Mesendoderm (in vitro differentiated cells): Measurements from ENCODE around the gene DNAJB8.

Source experiments
- DNase-seq: peaks from one replicate; pipeline ENCODE4 v3.0.0; 2013
- H2AK5ac ChIP-seq: 2 replicates; pipeline ENCODE4 v1.6.1; 2013; ENCODE audit warnings: low read length, inconsistent platforms
- H2BK120ac ChIP-seq: 2 replicates; pipeline ENCODE4 v1.6.1; 2013; ENCODE audit warnings: low read depth, mild to moderate bottlenecking, low read length, moderate library complexity, mixed read lengths
- H2BK15ac ChIP-seq: replicated peaks from 2 replicates; pipeline ENCODE4 v1.6.1; 2013; ENCODE audit warnings: low read depth, mild to moderate bottlenecking, moderate library complexity
- H2BK5ac ChIP-seq: 2 replicates; pipeline ENCODE4 v1.6.1; 2013; ENCODE audit warnings: low read length, inconsistent platforms
- H3K18ac ChIP-seq: 2 replicates; pipeline ENCODE4 v1.6.1; 2013; ENCODE audit warnings: mild to moderate bottlenecking, low read length, mixed read lengths
- H3K23ac ChIP-seq: one replicate; pipeline ENCODE4 v1.6.1; 2013; ENCODE audit warnings: low read length
- H3K27ac ChIP-seq: 2 replicates; pipeline ENCODE4 v1.5.1; 2013; ENCODE audit warnings: low read depth, mild to moderate bottlenecking, inconsistent platforms, low read length, moderate library complexity
- H3K27me3 ChIP-seq: 2 replicates; pipeline ENCODE4 v1.6.1; 2013; ENCODE audit warnings: low read length, control low read depth, mild to moderate bottlenecking, inconsistent platforms; ENCODE audit not compliant: insufficient read depth, poor library complexity
- H3K36me3 ChIP-seq: 2 replicates; pipeline ENCODE4 v1.6.1; 2013; ENCODE audit warnings: low read length, inconsistent platforms; ENCODE audit not compliant: control insufficient read depth, insufficient read depth
- H3K4ac ChIP-seq: one replicate; pipeline ENCODE4 v1.6.1; 2013; ENCODE audit warnings: low read depth, mild to moderate bottlenecking, low read length, moderate library complexity
- H3K4me1 ChIP-seq: 2 replicates; pipeline ENCODE4 v1.6.1; 2013; ENCODE audit warnings: low read depth, low read length, inconsistent platforms; ENCODE audit not compliant: control insufficient read depth
- H3K4me2 ChIP-seq: 2 replicates; pipeline ENCODE4 v1.6.1; 2013; ENCODE audit warnings: low read length
- H3K4me3 ChIP-seq: 2 replicates; pipeline ENCODE4 v1.5.1; 2013; ENCODE audit warnings: mild to moderate bottlenecking, low read length
- H3K56ac ChIP-seq: one replicate; pipeline ENCODE4 v1.6.1; 2013; ENCODE audit warnings: low read length
- H3K79me1 ChIP-seq: 2 replicates; pipeline ENCODE4 v1.6.1; 2013; ENCODE audit warnings: low read length, inconsistent platforms
- H3K79me2 ChIP-seq: 2 replicates; pipeline ENCODE4 v1.6.1; 2013; ENCODE audit warnings: mild to moderate bottlenecking, low read length; ENCODE audit not compliant: control insufficient read depth, insufficient read depth
- H3K9ac ChIP-seq: 2 replicates; pipeline ENCODE4 v1.6.1; 2013; ENCODE audit warnings: low read length, inconsistent platforms
- H4K5ac ChIP-seq: one replicate; pipeline ENCODE4 v1.6.1; 2013; ENCODE audit warnings: low read length
- H4K8ac ChIP-seq: one replicate; pipeline ENCODE4 v1.6.1; 2013; ENCODE audit warnings: low read depth, mild to moderate bottlenecking, control low read depth, low read length, moderate library complexity
- WGBS: extraction: QIAGEN DNeasy Blood & Tissue Kit; methylation state at CpG from one replicate; pipeline ENCODE4 v1.1.7; 2013; ENCODE audit warnings: low lambda C conversion rate, missing lambda C conversion rate; ENCODE audit not compliant: insufficient coverage; ENCODE audit errors: extremely low coverage; 5-methylcytosine and 5-hydroxymethylcytosine counted together

The DNAJB8 gene

DNA sequence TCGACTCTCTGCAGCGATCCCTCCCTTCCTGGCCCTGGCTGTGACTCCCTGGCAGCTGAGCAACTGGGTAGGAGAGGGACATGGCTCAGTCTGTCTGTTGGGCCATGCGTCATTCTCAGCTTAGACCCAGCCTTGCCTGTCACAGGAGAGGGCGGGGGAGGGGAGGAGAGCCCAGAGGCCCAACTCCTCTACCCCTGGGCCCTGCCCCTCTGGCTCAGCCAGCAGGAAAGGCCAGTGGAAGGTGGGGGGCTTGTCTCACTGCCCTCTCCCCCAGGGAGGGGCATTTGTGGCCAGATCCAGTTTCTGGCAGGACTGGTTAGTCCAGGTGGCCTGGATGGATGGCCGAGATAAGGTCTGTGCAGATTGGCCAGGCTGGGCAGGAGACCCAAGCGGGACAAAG, 31.6 kb downstream of the DNAJB8 start:
- Histone ChIP-seq H2BK15ac (no peak overlapping the region), H3K79me1 (no peaks in the 10 kb centered on the region), H3K18ac (no peak overlapping the region), H3K4ac (no peak overlapping the region), H3K79me2 (no peaks in the 10 kb centered on the region), H3K4me3 (no peak overlapping the region), H3K27me3 (peaks cover 8% of the 10 kb centered on the region), H3K56ac (no peak overlapping the region), H3K36me3 (no peaks in the 10 kb centered on the region), H4K5ac (no peak overlapping the region), H2BK5ac (no peak overlapping the region), H2BK120ac (no peak overlapping the region), H3K9ac (no peak overlapping the region), H3K4me2 (no peak overlapping the region), H3K4me1 (no peaks in the 10 kb centered on the region), H3K27ac (no peak overlapping the region), H4K8ac (no peak overlapping the region), H2AK5ac (no peak overlapping the region), H3K23ac (no peak overlapping the region)
- DNase-seq: peak; percentile 73
- no CpG with 5 or more reads among the region's 6 CpGs for WGBS

DNA sequence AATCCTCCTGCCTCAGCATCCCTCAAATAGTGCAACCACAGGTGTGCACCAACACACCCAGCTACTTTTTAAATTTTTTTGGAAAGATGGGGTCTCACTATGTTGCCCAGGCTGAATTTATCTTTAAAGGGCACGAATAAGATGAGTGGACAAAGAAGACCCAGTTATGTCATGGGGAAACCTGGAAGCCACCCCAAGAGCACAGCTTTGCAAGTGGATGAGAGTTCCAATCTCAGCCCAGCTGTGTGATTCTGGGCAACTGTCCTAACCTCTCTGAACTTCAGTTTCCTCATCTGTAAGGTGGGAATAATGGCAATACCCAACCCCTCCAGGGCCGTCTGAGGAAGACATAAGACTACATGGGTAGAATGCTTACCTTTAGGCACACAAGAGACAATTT, 32.2 kb downstream of the DNAJB8 start:
- H3K27me3 ChIP-seq: peaks cover 8% of the 10 kb centered on the region
- H3K23ac ChIP-seq: no peak overlapping the region
- H3K79me1 ChIP-seq: no peaks in the 10 kb centered on the region
- H2AK5ac ChIP-seq: no peak overlapping the region
- H4K8ac ChIP-seq: no peak overlapping the region
- H3K79me2 ChIP-seq: no peaks in the 10 kb centered on the region
- no peak overlapping the region for H3K4me2 ChIP-seq
- DNase-seq: no peak
- H3K36me3 ChIP-seq: no peaks in the 10 kb centered on the region
- no peak overlapping the region for H3K56ac ChIP-seq
- WGBS: no CpG with 5 or more reads among the region's 2 CpGs
- H3K9ac ChIP-seq: no peak overlapping the region
- H2BK15ac ChIP-seq: no peak overlapping the region
- no peak overlapping the region for H2BK120ac ChIP-seq
- H2BK5ac ChIP-seq: no peak overlapping the region
- H3K27ac ChIP-seq: no peak overlapping the region
- H3K18ac ChIP-seq: no peak overlapping the region
- H3K4ac ChIP-seq: no peak overlapping the region
- H3K4me1 ChIP-seq: no peaks in the 10 kb centered on the region
- H3K4me3 ChIP-seq: no peak overlapping the region
- H4K5ac ChIP-seq: no peak overlapping the region

DNA sequence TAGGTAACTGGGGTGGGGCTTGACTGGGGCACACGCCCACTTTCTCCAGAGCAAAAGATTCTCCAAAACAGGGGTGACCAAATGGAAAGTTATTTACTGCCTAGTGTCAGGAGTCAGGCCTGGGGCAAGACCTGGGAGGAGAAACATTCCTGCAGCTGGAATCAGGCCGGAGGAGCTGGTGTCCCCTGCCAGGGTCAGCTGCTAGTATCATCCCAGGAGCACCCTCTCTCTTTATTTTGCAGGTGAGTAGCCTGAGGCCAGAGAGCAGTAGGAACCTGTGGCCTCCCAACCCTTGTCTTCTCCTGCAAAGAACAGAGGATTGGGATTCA, 32.9 kb downstream of the DNAJB8 start:
- H3K4me2 ChIP-seq: no peak overlapping the region
- no peak overlapping the region for H4K5ac ChIP-seq
- no peak overlapping the region for H2AK5ac ChIP-seq
- H3K4me3 ChIP-seq: no peak overlapping the region
- H3K79me1 ChIP-seq: no peaks in the 10 kb centered on the region
- H2BK120ac ChIP-seq: no peak overlapping the region
- no peaks in the 10 kb centered on the region for H3K79me2 ChIP-seq
- no peak overlapping the region for H2BK5ac ChIP-seq
- peak; percentile 89 for DNase-seq
- no peak overlapping the region for H3K9ac ChIP-seq
- no peak overlapping the region for H3K27ac ChIP-seq
- H4K8ac ChIP-seq: no peak overlapping the region
- H3K4ac ChIP-seq: no peak overlapping the region
- no peak overlapping the region for H2BK15ac ChIP-seq
- H3K27me3 ChIP-seq: peaks cover 8% of the 10 kb centered on the region
- no peaks in the 10 kb centered on the region for H3K36me3 ChIP-seq
- H3K23ac ChIP-seq: no peak overlapping the region
- WGBS: no CpG with 5 or more reads among the region's 2 CpGs
- no peak overlapping the region for H3K18ac ChIP-seq
- no peaks in the 10 kb centered on the region for H3K4me1 ChIP-seq
- H3K56ac ChIP-seq: no peak overlapping the region

DNA sequence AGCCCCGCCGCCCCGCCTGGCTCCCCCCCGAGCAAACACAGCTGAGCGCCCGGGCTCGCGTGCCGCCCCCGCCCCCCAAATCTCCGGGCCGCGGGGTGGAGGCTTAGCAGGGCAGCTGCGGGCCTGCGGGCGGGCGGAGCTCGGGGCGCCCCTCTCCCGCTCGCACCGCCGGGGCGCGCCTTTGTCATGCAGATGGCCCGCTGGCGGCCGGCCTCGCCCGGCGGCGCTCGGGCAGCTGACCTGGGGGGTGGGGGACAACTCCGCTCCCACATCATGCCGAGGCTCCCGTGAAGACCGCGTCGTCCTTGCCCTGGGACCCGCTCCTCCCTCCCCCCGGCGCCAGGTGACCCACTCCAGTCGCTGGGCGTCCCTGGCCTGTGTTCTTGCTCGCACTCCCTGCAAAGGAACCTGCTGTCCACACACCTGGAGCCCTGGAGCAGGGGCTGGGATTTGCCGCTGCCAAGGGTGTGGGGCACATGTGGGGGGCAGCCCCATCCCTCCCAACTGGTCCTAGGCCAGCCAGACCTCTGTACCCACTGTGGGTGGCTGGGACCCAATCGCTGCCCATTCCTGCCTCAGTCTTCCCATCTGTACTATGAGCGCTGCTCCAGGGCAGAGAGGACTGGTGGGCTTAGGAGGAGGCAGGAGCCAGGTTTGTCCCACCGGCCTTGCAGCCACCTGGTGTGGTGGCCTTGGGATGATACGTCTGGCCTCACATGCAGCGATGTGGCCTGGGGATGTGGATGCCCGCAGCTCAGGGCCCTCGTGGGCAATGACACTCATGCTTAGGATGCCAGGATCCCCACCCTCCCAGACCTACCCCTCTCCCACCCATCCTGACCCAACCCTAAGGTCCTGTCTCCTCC, 33.5 kb downstream of the DNAJB8 start:
- Histone ChIP-seq H3K79me1 (no peaks in the 10 kb centered on the region), H3K23ac (no peak overlapping the region), H3K4me2 (peak overlapping the region; percentile 43), H2BK15ac (no peak overlapping the region), H3K4ac (no peak overlapping the region), H2BK5ac (no peak overlapping the region), H3K56ac (peak overlapping the region; percentile 62), H3K27me3 (peaks cover 8% of the 10 kb centered on the region), H3K79me2 (no peaks in the 10 kb centered on the region), H3K27ac (no peak overlapping the region), H4K5ac (no peak overlapping the region), H4K8ac (no peak overlapping the region), H3K9ac (peak overlapping the region; percentile 31), H3K36me3 (no peaks in the 10 kb centered on the region), H3K18ac (peak overlapping the region; percentile 24), H2BK120ac (no peak overlapping the region), H2AK5ac (no peak overlapping the region), H3K4me1 (no peaks in the 10 kb centered on the region), H3K4me3 (no peak overlapping the region)
- WGBS: no CpG with 5 or more reads among the region's 53 CpGs
- no peak for DNase-seq

DNA sequence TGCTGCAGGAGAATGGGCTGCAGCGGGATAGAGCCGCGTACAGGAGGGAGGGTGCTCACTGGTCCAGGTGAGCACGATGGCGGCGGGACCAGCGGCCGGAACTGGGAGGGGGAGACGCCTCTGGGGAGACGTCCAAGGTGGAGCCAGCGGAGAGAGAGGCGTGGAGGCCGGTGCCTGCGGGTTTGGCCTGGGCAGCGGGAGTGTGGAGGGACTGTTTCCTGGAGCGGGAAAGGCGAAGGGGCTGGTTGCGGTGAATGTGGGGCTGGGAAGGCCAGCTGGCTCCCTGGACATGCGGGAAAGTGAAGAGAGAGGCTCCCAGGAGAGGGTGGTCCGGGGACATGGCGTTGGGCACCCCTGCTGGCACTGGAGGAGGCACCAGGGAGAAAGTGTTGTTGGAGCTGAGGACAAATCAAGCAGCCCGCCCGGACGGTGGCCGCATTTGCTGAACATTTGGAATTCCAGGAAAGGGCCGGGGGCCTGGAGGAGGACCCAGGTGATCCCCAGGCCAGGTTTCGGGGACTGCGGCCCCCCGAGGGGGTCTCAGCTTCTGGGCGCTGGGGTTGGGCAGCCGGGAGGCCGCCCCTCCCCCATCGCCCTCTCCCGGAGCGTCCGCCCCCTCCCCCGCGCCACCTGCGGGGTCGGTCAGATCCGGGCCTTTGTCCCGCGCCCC, 34.3 kb downstream of the DNAJB8 start:
- no peak overlapping the region for H3K27ac ChIP-seq
- H3K23ac ChIP-seq: no peak overlapping the region
- H2AK5ac ChIP-seq: no peak overlapping the region
- H3K79me1 ChIP-seq: no peaks in the 10 kb centered on the region
- H3K79me2 ChIP-seq: no peaks in the 10 kb centered on the region
- peak overlapping the region; percentile 24 for H3K18ac ChIP-seq
- peak overlapping the region; percentile 79 for H3K56ac ChIP-seq
- peaks cover 8% of the 10 kb centered on the region for H3K27me3 ChIP-seq
- peak overlapping the region; percentile 65 for H3K9ac ChIP-seq
- no peak overlapping the region for H3K4ac ChIP-seq
- H3K36me3 ChIP-seq: no peaks in the 10 kb centered on the region
- no peak overlapping the region for H4K5ac ChIP-seq
- WGBS: no CpG with 5 or more reads among the region's 43 CpGs
- no peak overlapping the region for H2BK15ac ChIP-seq
- DNase-seq: peak; percentile 64
- H3K4me3 ChIP-seq: peak overlapping the region; percentile 20
- H3K4me1 ChIP-seq: no peaks in the 10 kb centered on the region
- peak overlapping the region; percentile 92 for H3K4me2 ChIP-seq
- H2BK5ac ChIP-seq: no peak overlapping the region
- H4K8ac ChIP-seq: no peak overlapping the region
- no peak overlapping the region for H2BK120ac ChIP-seq
